Skeletal muscle tissue (tissue), 4 donors: Measurements from ENCODE around the gene EMILIN1. TPM values are rescaled to one million over a fixed set of nuclear protein-coding genes. Genes with fewer than 3 reads are reported as not detected.

Experiments used
- H3K27ac ChIP-seq: one replicate; pipeline ENCODE4 v1.7.0; 2013; ENCODE audit warnings: mild to moderate bottlenecking, low read depth, low read length, inconsistent platforms
- H3K27me3 ChIP-seq, 3 donors: one replicate each; pipeline ENCODE4 v1.7.0; 2013; ENCODE audit warnings: low read length in 3 of 3; ENCODE audit not compliant: control insufficient read depth in 3 of 3, insufficient read depth in 3 of 3
- H3K36me3 ChIP-seq, 3 donors: one replicate each; pipeline ENCODE4 v1.7.0; 2013; ENCODE audit warnings: low read length in 3 of 3; ENCODE audit not compliant: control insufficient read depth in 3 of 3, insufficient read depth in 3 of 3
- H3K4me1 ChIP-seq, 3 donors: one replicate each; pipeline ENCODE4 v1.7.0; 2013; ENCODE audit warnings: low read length in 3 of 3, mild to moderate bottlenecking in 3 of 3; ENCODE audit not compliant: control insufficient read depth in 3 of 3, insufficient read depth in 3 of 3
- H3K4me3 ChIP-seq, 3 donors: one replicate each; pipeline ENCODE4 v1.7.0; 2013; ENCODE audit warnings: low read length in 3 of 3
- H3K9ac ChIP-seq, 3 donors: one replicate each; pipeline ENCODE4 v1.7.0; 2013; ENCODE audit warnings: low read length in 3 of 3, mild to moderate bottlenecking in 3 of 3, moderate library complexity in 2 of 3, low read depth in 1 of 3
- H3K9me3 ChIP-seq, 3 donors: one replicate each; pipeline ENCODE4 v1.7.0; 2013; ENCODE audit warnings: low read length in 3 of 3; ENCODE audit not compliant: control insufficient read depth in 3 of 3
- total RNA-seq: library from RNA; depleted of rRNA; stranded (reverse); fragments of >200 nt; gene quantifications from one replicate; pipeline ENCODE4 v1.2.3, GENCODE V29; 2014
- donor health status: Osteomylitis.

The EMILIN1 gene
- total RNA-seq, 1 donor from 2014 or later: 61.6 TPM

- Histone ChIP-seq H3K27me3 (peaks cover 10 to 19% (median 12%) of the 10 kb centered on the region in 3 donors), H3K36me3 (no peaks in the 10 kb centered on the region), H3K9me3 (no peaks in the 10 kb centered on the region), H3K9ac (no peak overlapping the region), H3K27ac (no peak overlapping the region), H3K4me3 (no peak overlapping the region), H3K4me1 (peaks cover 29 to 40% (median 34%) of the 10 kb centered on the region in 3 donors)
These were observed 43.5 kb downstream of the EMILIN1 start for GRCh38 chr2:27121906-27122305.

GRCh38 chr2:27122791-27123190 lies 44.4 kb downstream of the EMILIN1 start:
- peak overlapping the region; percentile 53 to 91 (median 79) for H3K4me3 ChIP-seq
- H3K27ac ChIP-seq: peak overlapping the region; percentile 14

GRCh38 chr2:27123302-27124150 lies 45.1 kb downstream of the EMILIN1 start, which contains the start of gene ABHD1:
Gene ABHD1 (plus strand): TSS chr2:27123815. CDS start chr2:27123949, 134 bp downstream.
- Histone ChIP-seq H3K9me3 (no peaks in the 10 kb centered on the region), H3K4me1 (peaks cover 24 to 33% (median 31%) of the 10 kb centered on the region in 3 donors), H3K27me3 (peaks cover 5 to 10% (median 7%) of the 10 kb centered on the region in 3 donors), H3K27ac (peak within 1 kb of the TSS; percentile 14), H3K36me3 (no peaks in the 10 kb centered on the region), H3K4me3 (peak within 1 kb of the TSS; percentile 53 to 91 (median 79)), H3K9ac (peak within 1 kb of the TSS; percentile 52 to 93 (median 85))

More at GRCh38 chr2:27122791-27123190, 44.4 kb downstream of the EMILIN1 start:
- Histone ChIP-seq H3K9me3 (no peaks in the 10 kb centered on the region), H3K4me1 (peaks cover 29 to 40% (median 36%) of the 10 kb centered on the region in 3 donors), H3K9ac (peak overlapping the region in 2 of 3 donors; percentile 85 to 93), H3K36me3 (no peaks in the 10 kb centered on the region), H3K27me3 (peaks cover 10 to 17% (median 12%) of the 10 kb centered on the region in 3 donors)

- Histone ChIP-seq H3K4me1 (peaks cover 19 to 27% (median 27%) of the 10 kb centered on the region in 3 donors), H3K36me3 (peaks cover 6 to 13% (median 8%) of the 10 kb centered on the region in 3 donors), H3K27ac (no peak overlapping the region), H3K9ac (no peak overlapping the region), H3K27me3 (no peaks in the 10 kb centered on the region), H3K4me3 (no peak overlapping the region), H3K9me3 (no peaks in the 10 kb centered on the region)
These were observed 46.7 kb downstream of the EMILIN1 start for GRCh38 chr2:27125104-27125503.

- H3K9ac ChIP-seq: peak overlapping the region; percentile 7 to 63 (median 30)
- no peaks in the 10 kb centered on the region for H3K27me3 ChIP-seq
- H3K27ac ChIP-seq: peak overlapping the region; percentile 82
- peak overlapping the region in 1 of 3 donors; percentile 7 for H3K4me3 ChIP-seq
- peaks cover 19 to 27% (median 27%) of the 10 kb centered on the region in 3 donors for H3K4me1 ChIP-seq
- peaks cover 18 to 23% (median 20%) of the 10 kb centered on the region in 3 donors for H3K36me3 ChIP-seq
- no peaks in the 10 kb centered on the region for H3K9me3 ChIP-seq
These were observed 47.9 kb downstream of the EMILIN1 start for GRCh38 chr2:27126252-27126710.

- Histone ChIP-seq H3K4me3 (no peak overlapping the region), H3K9me3 (no peaks in the 10 kb centered on the region), H3K9ac (no peak overlapping the region), H3K4me1 (peaks cover 26 to 33% (median 31%) of the 10 kb centered on the region in 3 donors), H3K36me3 (peaks cover 34 to 41% (median 38%) of the 10 kb centered on the region in 3 donors), H3K27ac (no peak overlapping the region), H3K27me3 (no peaks in the 10 kb centered on the region)
These were observed 49.7 kb downstream of the EMILIN1 start for GRCh38 chr2:27127883-27128667.

- peaks cover 34 to 41% (median 38%) of the 10 kb centered on the region in 3 donors for H3K36me3 ChIP-seq
- no peak overlapping the region for H3K9ac ChIP-seq
- H3K4me1 ChIP-seq: peaks cover 28 to 33% (median 32%) of the 10 kb centered on the region in 3 donors
- H3K27ac ChIP-seq: no peak overlapping the region
- no peak overlapping the region for H3K4me3 ChIP-seq
- H3K27me3 ChIP-seq: no peaks in the 10 kb centered on the region
- no peaks in the 10 kb centered on the region for H3K9me3 ChIP-seq
These were observed 50.5 kb downstream of the EMILIN1 start for GRCh38 chr2:27128668-27129571.

- no peak overlapping the region for H3K9ac ChIP-seq
- peaks cover 34 to 41% (median 38%) of the 10 kb centered on the region in 3 donors for H3K36me3 ChIP-seq
These were observed 52.0 kb downstream of the EMILIN1 start for GRCh38 chr2:27130396-27130795.

GRCh38 chr2:27131429-27131828 lies 53.0 kb downstream of the EMILIN1 start:
- Histone ChIP-seq H3K4me1 (peaks cover 16 to 22% (median 16%) of the 10 kb centered on the region in 3 donors), H3K36me3 (peaks cover 34 to 41% (median 38%) of the 10 kb centered on the region in 3 donors), H3K9me3 (no peaks in the 10 kb centered on the region), H3K27me3 (no peaks in the 10 kb centered on the region), H3K9ac (no peak overlapping the region), H3K4me3 (no peak overlapping the region), H3K27ac (no peak overlapping the region)

More at GRCh38 chr2:27130396-27130795, 52.0 kb downstream of the EMILIN1 start:
- Histone ChIP-seq H3K27ac (no peak overlapping the region), H3K4me1 (peaks cover 24 to 31% (median 25%) of the 10 kb centered on the region in 3 donors), H3K4me3 (no peak overlapping the region), H3K9me3 (no peaks in the 10 kb centered on the region), H3K27me3 (no peaks in the 10 kb centered on the region)
